ENCODE measurements around the gene PRRC2C. TPM values are rescaled to one million over a fixed set of nuclear protein-coding genes. Genes with fewer than 3 reads are reported as not detected.

PRRC2C gene
- total and polyA plus RNA-seq, 2 of the 4 experiments (the other 2 are of a cell fraction), result 54.0 to 58.3 TPM

GRCh38 chr1:171635661-171636060, 150.3 kb downstream of the PRRC2C start:
- Histone ChIP-seq H4K8ac (ENCODE audit: low read depth in 2 of 2, low read length in 2 of 2) (no peak overlapping the region), H2AK5ac (ENCODE audit: low read depth, low read length) (no peak overlapping the region), H2BK20ac (ENCODE audit: low read depth, low read length) (no peak overlapping the region), H4K20me1 (ENCODE audit: insufficient read depth, low read length) (no peaks in the 10 kb centered on the region; the same call in 1 of the 2 replicates), H3K18ac (ENCODE audit: low read depth, low read length) (no peak overlapping the region), H4K5ac (ENCODE audit: low read depth, low read length) (no peak overlapping the region), H3K4ac (ENCODE audit: low read depth, low read length) (no peak overlapping the region), H3K14ac (replicated peaks; ENCODE audit: low read depth, low read length) (no peak overlapping the region), H3K27ac (ENCODE audit: insufficient read depth, low read length) (no peak overlapping the region), H3K56ac (ENCODE audit: extremely low read depth, insufficient read depth, low read length) (no peak overlapping the region), H2BK5ac (ENCODE audit: low read depth, low read length, poor library complexity, severe bottlenecking) (no peak overlapping the region), H2AK9ac (replicated peaks; ENCODE audit: low read depth, low read length, poor library complexity) (no peak overlapping the region), H3K79me1 (ENCODE audit: low read depth in 1 of 2, low read length in 2 of 2) (no peaks in the 10 kb centered on the region), H2BK15ac (ENCODE audit: low read depth, low read length) (no peak overlapping the region), H3K23ac (ENCODE audit: low read depth, low read length) (no peak overlapping the region), H2AFZ (replicated peaks; ENCODE audit: low read length, poor library complexity) (no peak overlapping the region), H2BK120ac (ENCODE audit: low read depth, low read length) (no peak overlapping the region), H3K36me3 (ENCODE audit: control insufficient read depth, insufficient read depth, low read length) (no peaks in the 10 kb centered on the region), H3K9me3 (ENCODE audit: control insufficient read depth, insufficient read depth, low read length) (no peaks in the 10 kb centered on the region), H3K9ac (ENCODE audit: low read depth, low read length) (no peak overlapping the region), H3K27me3 (ENCODE audit: control insufficient read depth, insufficient read depth, low read length) (no peaks in the 10 kb centered on the region; the same call in 1 of the 2 replicates), H3K4me2 (ENCODE audit: low read depth, low read length) (no peak overlapping the region), H3K4me3 (ENCODE audit: insufficient read depth, low read depth, low read length) (no peak overlapping the region), H3K9me1 (ENCODE audit: insufficient read depth, low read length) (no peaks in the 10 kb centered on the region), H4K91ac (ENCODE audit: insufficient read depth, low read depth, low read length) (no peak overlapping the region), H3K4me1 (ENCODE audit: control insufficient read depth, insufficient read depth, low read length) (no peaks in the 10 kb centered on the region)
- ChIA-PET POLR2A (ENCODE audit: unreplicated experiment) (no interaction called here), CTCF (interaction anchor here (0.8 to 1.4 kb wide), 2 partner anchors 9 kb away, joined by 3 to 5 read pairs; no protein-coding TSS in a partner anchor)
- 29% methylated on average over 1 of the region's 2 CpGs; no CpG with 5 or more reads in 1 of the 2 experiments for WGBS, 2 experiments (ENCODE audit: extremely low coverage in 2 of 2, insufficient read length in 1 of 2)
- no peak for ATAC-seq (ENCODE audit: low read depth)
- TF ChIP-seq MAZ (IDR thresholded peaks at IDR 0.05; ENCODE audit: borderline replicate concordance, low read depth, low read length) (no peak), RCOR1 (IDR thresholded peaks at IDR 0.05; ENCODE audit: insufficient replicate concordance, low read length) (no peak), RAD21 (IDR thresholded peaks at IDR 0.05; ENCODE audit: low read length) (no peak), POLR2A (IDR thresholded peaks at IDR 0.05; ENCODE audit: low read depth, low read length) (no peak)
- TF ChIP-seq, protein P1, sequence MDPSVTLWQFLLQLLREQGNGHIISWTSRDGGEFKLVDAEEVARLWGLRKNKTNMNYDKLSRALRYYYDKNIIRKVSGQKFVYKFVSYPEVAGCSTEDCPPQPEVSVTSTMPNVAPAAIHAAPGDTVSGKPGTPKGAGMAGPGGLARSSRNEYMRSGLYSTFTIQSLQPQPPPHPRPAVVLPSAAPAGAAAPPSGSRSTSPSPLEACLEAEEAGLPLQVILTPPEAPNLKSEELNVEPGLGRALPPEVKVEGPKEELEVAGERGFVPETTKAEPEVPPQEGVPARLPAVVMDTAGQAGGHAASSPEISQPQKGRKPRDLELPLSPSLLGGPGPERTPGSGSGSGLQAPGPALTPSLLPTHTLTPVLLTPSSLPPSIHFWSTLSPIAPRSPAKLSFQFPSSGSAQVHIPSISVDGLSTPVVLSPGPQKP (IDR thresholded peaks at IDR 0.05; ENCODE audit: borderline replicate concordance, low read depth, low read length), result no peak
- no peak for DNase-seq
- in situ Hi-C loops (cut with MboI; ENCODE audit: low sequenced_read_pairs), result no loop called here
- BruUV-seq (replicated peaks), result no TSS peak
- dilution Hi-C loops (cut with HindIII; ENCODE audit: low sequenced_read_pairs, unreplicated experiment), result no loop called here
- intact Hi-C loops (cut with micrococcal nuclease), result no loop called here

All from IMR-90 (cell line).